ENCODE data around the gene FHOD3. TPM values are rescaled to one million over a fixed set of nuclear protein-coding genes. Genes with fewer than 3 reads are reported as not detected.

FHOD3 gene
- total and polyA plus RNA-seq, 2 of the 8 experiments (the other 6 are each of a cell fraction or from before 2014, with no cell fraction given), result 9.7 to 10.5 TPM

- no peaks in the 10 kb centered on the region for H3K27me3 ChIP-seq (replicated peaks in 1 of 4; ENCODE audit: control insufficient read depth in 3 of 4, extremely low read depth in 1 of 4, insufficient read depth in 3 of 4, low read length in 3 of 4)
- H3K79me2 ChIP-seq (ENCODE audit: control insufficient read depth in 1 of 2, insufficient read depth in 2 of 2, low read length in 2 of 2), result no peaks in the 10 kb centered on the region
- H3K4me1 ChIP-seq (replicated peaks in 1 of 4; ENCODE audit: control insufficient read depth in 3 of 4, insufficient read depth in 4 of 4, low read length in 3 of 4), result peaks cover 0 to 3% (median 0%) of the 10 kb centered on the region in 4 experiments; a peak in 3 of 7 replicates
- POLR2A ChIA-PET (ENCODE audit: partially characterized antibody), result no interaction called here
- FAIRE-seq (no peak), DNase-seq (ENCODE audit: low read depth in 1 of 2, low spot score in 2 of 2) (no peak)
- no peak overlapping the region for H2BK20ac ChIP-seq (ENCODE audit: low read length)
- no peak overlapping the region for H3K4me2 ChIP-seq (ENCODE audit: insufficient read depth in 1 of 2, low read depth in 2 of 2, low read length in 2 of 2)
- H3K79me1 ChIP-seq (ENCODE audit: low read depth, low read length), result no peaks in the 10 kb centered on the region
- H3K18ac ChIP-seq (ENCODE audit: extremely low read depth, low read length), result no peak overlapping the region
- no peak overlapping the region for H2AK5ac ChIP-seq (ENCODE audit: low read depth, low read length)
- no peak overlapping the region for H3K4me3 ChIP-seq (ENCODE audit: extremely low read depth in 1 of 4, insufficient read depth in 2 of 4, low read depth in 3 of 4, low read length in 4 of 4)
- H3K4ac ChIP-seq (replicated peaks; ENCODE audit: insufficient read length, low read depth, low read length), result no peak overlapping the region
- no peak overlapping the region for H3K27ac ChIP-seq (ENCODE audit: low read depth, low read length)
- WGBS, 2 experiments (ENCODE audit: extremely low coverage in 1 of 2, insufficient coverage in 1 of 2, insufficient read length in 1 of 2, insufficient replicate concordance in 2 of 2, low coverage in 1 of 2, low lambda C conversion rate in 2 of 2, missing lambda C conversion rate in 1 of 2), result 80% methylated on average over 4 of the region's 4 CpGs; no CpG with 5 or more reads in 1 of the 2 experiments
- no peaks in the 10 kb centered on the region for H4K20me1 ChIP-seq (replicated peaks in 1 of 2; ENCODE audit: control insufficient read depth in 1 of 2, insufficient read depth in 2 of 2, low read length in 2 of 2)
- CTCF ChIA-PET (ENCODE audit: partially characterized antibody), result no interaction called here
- H3K36me3 ChIP-seq (ENCODE audit: control insufficient read depth in 2 of 4, insufficient read depth in 4 of 4, low read length in 3 of 4), result peaks cover 0 to 9% (median 0%) of the 10 kb centered on the region in 4 experiments; a peak in 1 of 8 replicates
- H4K8ac ChIP-seq (ENCODE audit: extremely low read depth, insufficient read depth, low read length), result no peak overlapping the region
- no peaks in the 10 kb centered on the region for H3K23me2 ChIP-seq (ENCODE audit: low read depth, low read length)
- H3K56ac ChIP-seq (replicated peaks; ENCODE audit: insufficient read length, low read depth, low read length), result no peak overlapping the region
- peaks cover 0 to 5% of the 10 kb centered on the region in 2 experiments; a peak in 1 of 4 replicates for H3K9me3 ChIP-seq (ENCODE audit: insufficient read depth in 2 of 2, low read depth in 1 of 2, low read length in 1 of 2)
- no peak overlapping the region for H2BK5ac ChIP-seq (ENCODE audit: low read depth, low read length)
- no peak overlapping the region for H2AFZ ChIP-seq (ENCODE audit: low read length)
- no peak overlapping the region for H3K23ac ChIP-seq (ENCODE audit: insufficient read length)
- no peak overlapping the region for H3K9ac ChIP-seq (replicated peaks in 1 of 4; ENCODE audit: extremely low read depth in 1 of 4, low read depth in 3 of 4, low read length in 3 of 4)
- no peak overlapping the region for H4K91ac ChIP-seq (replicated peaks; ENCODE audit: insufficient read length, low read length)
- TF ChIP-seq GABPA (IDR thresholded peaks at IDR 0.05; ENCODE audit: borderline replicate concordance, insufficient read depth, low read length) (no peak), CTBP2 (IDR thresholded peaks at IDR 0.05; ENCODE audit: borderline replicate concordance, insufficient read depth, insufficient read length, low read length) (no peak), TBP (IDR thresholded peaks at IDR 0.05; ENCODE audit: low read depth, low read length) (no peak), POU5F1 (IDR thresholded peaks at IDR 0.05; ENCODE audit: low read depth, low read length) (no peak), CHD1 (IDR thresholded peaks at IDR 0.05; ENCODE audit: low read depth, low read length) (no peak), CBX5 (IDR thresholded peaks at IDR 0.05; ENCODE audit: low read depth, low read length) (no peak), CHD2 (IDR thresholded peaks at IDR 0.05; ENCODE audit: low read length) (no peak), RBBP5 (IDR thresholded peaks at IDR 0.05; ENCODE audit: borderline replicate concordance, low read depth, low read length) (no peak), ASH2L (IDR thresholded peaks at IDR 0.05; ENCODE audit: low read length) (no peak), RFX5 (IDR thresholded peaks at IDR 0.05; ENCODE audit: borderline replicate concordance, low read depth, low read length) (no peak), ZNF274 (IDR thresholded peaks at IDR 0.05; ENCODE audit: borderline replicate concordance, extremely low read depth, low read length) (no peak), PHF8 (conservative IDR thresholded peaks at IDR 0.05; ENCODE audit: low read depth, low read length) (no peak), SRF (IDR thresholded peaks at IDR 0.05; ENCODE audit: low read depth, low read length) (no peak)
- H2BK120ac ChIP-seq (replicated peaks; ENCODE audit: low read depth, low read length), result no peak overlapping the region
- no peak overlapping the region for H4K5ac ChIP-seq (ENCODE audit: insufficient read length, low read depth, low read length)
- no peak overlapping the region for H2BK12ac ChIP-seq (ENCODE audit: low read depth, low read length)
- no peak overlapping the region for H2BK15ac ChIP-seq (ENCODE audit: low read length)
- no peak overlapping the region for H3K14ac ChIP-seq (ENCODE audit: insufficient read length)
Observed at GRCh38 chr18:36602620-36603019, 305.1 kb downstream of the FHOD3 start.
